ENCODE data around the gene CDC42EP1. TPM values are rescaled to one million over a fixed set of nuclear protein-coding genes. Genes with fewer than 3 reads are reported as not detected.
A peak's percentile ranks its signal among the peaks of the same experiment; 100 is the strongest.
"Not testable (repeated sequence)": the region's sequence is repeated elsewhere in the genome, so short reads cannot be mapped to it uniquely, and the experiment has no call there.

CDC42EP1 gene
- total RNA-seq, 1 experiment from 2014 or later = 75.0 TPM

GRCh38 chr22:37546437-37547250 lies 13.6 kb upstream of the CDC42EP1 start:
- ChIA-PET CTCF (interaction anchor here (0.9 to 3.8 kb wide), 8 partner anchors 10 to 60 kb away, joined by 3 to 30 read pairs (median 6); partner anchors contain the start of gene LGALS2), POLR2A (interaction anchor here (0.8 to 1.1 kb wide), 2 partner anchors 13 to 15 kb away, joined by 3 to 6 read pairs; partner anchors contain the start of gene CDC42EP1)
- Mint-ChIP-seq H3K36me3 (ENCODE audit: insufficient read depth, unreplicated experiment) (peaks cover 12% of the 10 kb centered on the region), H3K9me3 (ENCODE audit: unreplicated experiment) (no peaks in the 10 kb centered on the region), H3K27me3 (ENCODE audit: insufficient read depth, unreplicated experiment) (no peaks in the 10 kb centered on the region), H3K4me3 (ENCODE audit: unreplicated experiment) (no peak overlapping the region), H3K27ac (ENCODE audit: unreplicated experiment) (peak overlapping the region; percentile 66), H3K4me1 (ENCODE audit: low read depth, unreplicated experiment) (peaks cover 27% of the 10 kb centered on the region)
- BruUV-seq (replicated peaks) = no TSS peak
- no peaks in the 10 kb centered on the region for H3K9me3 ChIP-seq
- peaks cover 52% of the 10 kb centered on the region for H3K4me1 ChIP-seq
- H3K36me3 ChIP-seq (ENCODE audit: control insufficient read depth, insufficient read depth, low read length) = no peaks in the 10 kb centered on the region
- DNase-seq = no peak
- H3K4me3 ChIP-seq (ENCODE audit: low read depth, low read length) = no peak overlapping the region
- TF ChIP-seq, protein P1, sequence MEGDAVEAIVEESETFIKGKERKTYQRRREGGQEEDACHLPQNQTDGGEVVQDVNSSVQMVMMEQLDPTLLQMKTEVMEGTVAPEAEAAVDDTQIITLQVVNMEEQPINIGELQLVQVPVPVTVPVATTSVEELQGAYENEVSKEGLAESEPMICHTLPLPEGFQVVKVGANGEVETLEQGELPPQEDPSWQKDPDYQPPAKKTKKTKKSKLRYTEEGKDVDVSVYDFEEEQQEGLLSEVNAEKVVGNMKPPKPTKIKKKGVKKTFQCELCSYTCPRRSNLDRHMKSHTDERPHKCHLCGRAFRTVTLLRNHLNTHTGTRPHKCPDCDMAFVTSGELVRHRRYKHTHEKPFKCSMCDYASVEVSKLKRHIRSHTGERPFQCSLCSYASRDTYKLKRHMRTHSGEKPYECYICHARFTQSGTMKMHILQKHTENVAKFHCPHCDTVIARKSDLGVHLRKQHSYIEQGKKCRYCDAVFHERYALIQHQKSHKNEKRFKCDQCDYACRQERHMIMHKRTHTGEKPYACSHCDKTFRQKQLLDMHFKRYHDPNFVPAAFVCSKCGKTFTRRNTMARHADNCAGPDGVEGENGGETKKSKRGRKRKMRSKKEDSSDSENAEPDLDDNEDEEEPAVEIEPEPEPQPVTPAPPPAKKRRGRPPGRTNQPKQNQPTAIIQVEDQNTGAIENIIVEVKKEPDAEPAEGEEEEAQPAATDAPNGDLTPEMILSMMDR (IDR thresholded peaks at IDR 0.05; ENCODE audit: insufficient read depth in 1 of 2, low read depth in 1 of 2, low read length in 1 of 2, severe bottlenecking in 1 of 2, unreplicated experiment in 1 of 2) = no peak
- no peaks in the 10 kb centered on the region for H3K27me3 ChIP-seq (replicated peaks; ENCODE audit: control insufficient read depth, insufficient read depth, low read length)
- intact Hi-C loops (cut with micrococcal nuclease; ENCODE audit: unreplicated experiment) = no loop called here

GRCh38 chr22:37547251-37547741 lies 13.0 kb upstream of the CDC42EP1 start:
- H3K4me1 Mint-ChIP-seq (ENCODE audit: low read depth, unreplicated experiment) = peaks cover 31% of the 10 kb centered on the region
- ChIA-PET POLR2A (interaction anchor here (0.8 to 1.1 kb wide), 2 partner anchors 13 to 14 kb away, joined by 3 to 6 read pairs; partner anchors contain the start of gene CDC42EP1), CTCF (interaction anchor here (0.9 to 3.8 kb wide), 3 partner anchors 14 to 45 kb away, joined by 4 to 30 read pairs (median 18); no protein-coding TSS in a partner anchor)
- no peaks in the 10 kb centered on the region for H3K9me3 ChIP-seq
- H3K9me3 Mint-ChIP-seq (ENCODE audit: unreplicated experiment) = no peaks in the 10 kb centered on the region
- no peaks in the 10 kb centered on the region for H3K27me3 ChIP-seq (replicated peaks; ENCODE audit: control insufficient read depth, insufficient read depth, low read length)
- H3K4me3 Mint-ChIP-seq (ENCODE audit: unreplicated experiment) = no peak overlapping the region
- no peak overlapping the region for H3K27ac Mint-ChIP-seq (ENCODE audit: unreplicated experiment)
- TF ChIP-seq, protein P1 (IDR thresholded peaks at IDR 0.05; ENCODE audit: insufficient read depth in 1 of 2, low read depth in 1 of 2, low read length in 1 of 2, severe bottlenecking in 1 of 2, unreplicated experiment in 1 of 2) = no peak
- H3K4me1 ChIP-seq = peaks cover 53% of the 10 kb centered on the region
- no TSS peak for BruUV-seq (replicated peaks)
- DNase-seq = no peak
- intact Hi-C loops (cut with micrococcal nuclease; ENCODE audit: unreplicated experiment) = no loop called here
- no peak overlapping the region for H3K4me3 ChIP-seq (ENCODE audit: low read depth, low read length)
- peaks cover 12% of the 10 kb centered on the region for H3K36me3 Mint-ChIP-seq (ENCODE audit: insufficient read depth, unreplicated experiment)
- H3K27me3 Mint-ChIP-seq (ENCODE audit: insufficient read depth, unreplicated experiment) = no peaks in the 10 kb centered on the region
- no peaks in the 10 kb centered on the region for H3K36me3 ChIP-seq (ENCODE audit: control insufficient read depth, insufficient read depth, low read length)

DNA sequence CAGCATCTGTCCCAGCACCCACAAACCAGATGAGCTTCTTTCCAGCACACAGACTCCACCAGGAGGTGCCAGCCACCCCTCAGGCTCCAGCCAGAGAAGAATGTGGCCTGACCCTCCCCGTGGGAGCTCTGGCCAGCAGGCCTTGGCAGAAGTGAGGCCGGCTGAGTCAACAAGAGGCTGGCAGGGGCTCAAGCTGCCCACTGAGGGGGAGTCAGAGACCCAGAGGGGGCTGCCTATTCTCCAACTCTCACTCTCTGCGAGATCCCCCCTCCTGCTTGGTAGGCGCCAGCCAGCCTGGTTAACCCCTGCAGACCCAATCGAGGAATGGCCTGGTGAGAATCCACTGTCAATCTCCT lies 10.6 kb upstream of the CDC42EP1 start:
- H3K4me1 Mint-ChIP-seq (ENCODE audit: low read depth, unreplicated experiment) = peaks cover 34% of the 10 kb centered on the region
- H3K27me3 ChIP-seq (replicated peaks; ENCODE audit: control insufficient read depth, insufficient read depth, low read length) = no peaks in the 10 kb centered on the region
- no peak overlapping the region for H3K4me3 Mint-ChIP-seq (ENCODE audit: unreplicated experiment)
- H3K9me3 ChIP-seq = no peaks in the 10 kb centered on the region
- peaks cover 51% of the 10 kb centered on the region for H3K4me1 ChIP-seq
- H3K27me3 Mint-ChIP-seq (ENCODE audit: insufficient read depth, unreplicated experiment) = no peaks in the 10 kb centered on the region
- TF ChIP-seq, protein P1 (IDR thresholded peaks at IDR 0.05; ENCODE audit: insufficient read depth in 1 of 2, low read depth in 1 of 2, low read length in 1 of 2, severe bottlenecking in 1 of 2, unreplicated experiment in 1 of 2) = no peak
- no peaks in the 10 kb centered on the region for H3K36me3 ChIP-seq (ENCODE audit: control insufficient read depth, insufficient read depth, low read length)
- no peaks in the 10 kb centered on the region for H3K9me3 Mint-ChIP-seq (ENCODE audit: unreplicated experiment)
- no peak overlapping the region for H3K4me3 ChIP-seq (ENCODE audit: low read depth, low read length)
- BruUV-seq (replicated peaks) = no TSS peak
- POLR2A ChIA-PET = interaction anchor here (0.6 kb wide), 1 partner anchor 12 kb away, joined by 4 read pairs; no protein-coding TSS in a partner anchor
- intact Hi-C loops (cut with micrococcal nuclease; ENCODE audit: unreplicated experiment) = no loop called here
- DNase-seq = no peak
- CTCF ChIA-PET = interaction anchor here (0.6 to 1.6 kb wide), 5 partner anchors 8 to 131 kb away, joined by 3 to 10 read pairs (median 5); no protein-coding TSS in a partner anchor
- H3K36me3 Mint-ChIP-seq (ENCODE audit: insufficient read depth, unreplicated experiment) = peaks cover 12% of the 10 kb centered on the region
- H3K27ac Mint-ChIP-seq (ENCODE audit: unreplicated experiment) = no peak overlapping the region

- BruUV-seq (replicated peaks); H3K4me3 ChIP-seq (ENCODE audit: low read depth, low read length); H3K9me3 ChIP-seq; H3K9me3 Mint-ChIP-seq (ENCODE audit: unreplicated experiment); POLR2A ChIA-PET; H3K36me3 Mint-ChIP-seq (ENCODE audit: insufficient read depth, unreplicated experiment); H3K27me3 Mint-ChIP-seq (ENCODE audit: insufficient read depth, unreplicated experiment); H3K36me3 ChIP-seq (ENCODE audit: control insufficient read depth, insufficient read depth, low read length); DNase-seq; intact Hi-C loops (cut with micrococcal nuclease; ENCODE audit: unreplicated experiment); H3K27me3 ChIP-seq (replicated peaks; ENCODE audit: control insufficient read depth, insufficient read depth, low read length); H3K4me3 Mint-ChIP-seq (ENCODE audit: unreplicated experiment): not testable (repeated sequence)
- CTCF ChIA-PET = interaction anchor here (0.7 to 1.9 kb wide), 3 partner anchors 8 to 42 kb away, joined by 3 to 6 read pairs (median 3); no protein-coding TSS in a partner anchor
- H3K4me1 ChIP-seq = peaks cover 39% of the 10 kb centered on the region
- H3K4me1 Mint-ChIP-seq (ENCODE audit: low read depth, unreplicated experiment) = peaks cover 29% of the 10 kb centered on the region
- H3K27ac Mint-ChIP-seq (ENCODE audit: unreplicated experiment) = peak overlapping the region; percentile 57
Observed at GRCh38 chr22:37550921-37551320, 9.4 kb upstream of the CDC42EP1 start.

Data from Caco-2 (cell line).